Epithelial cell of esophagus (primary cell): Measurements from ENCODE around the gene CHIT1.
"Not testable (repeated sequence)": the region's sequence is repeated elsewhere in the genome, so short reads cannot be mapped to it uniquely, and the experiment has no call there.

Experiments used
- DNase-seq: peaks from one replicate; pipeline ENCODE4 v3.0.0; 2010; ENCODE audit warnings: low read depth
- H3K4me3 ChIP-seq: 2 replicates; pipeline ENCODE4 v1.5.1; 2011; ENCODE audit warnings: mild to moderate bottlenecking, low read length, control low read depth
- CTCF ChIP-seq: IDR thresholded peaks from 2 replicates; pipeline ENCODE4 v1.5.1; 2011; ENCODE audit warnings: low read depth, mild to moderate bottlenecking, low read length, control low read depth, inconsistent platforms; ENCODE audit not compliant: insufficient read depth; ENCODE audit errors: missing control alignments

The CHIT1 gene

GRCh38 chr1:203264052-203264501, 34.6 kb upstream of the CHIT1 start:
- DNase-seq: peak; percentile 56
- TF ChIP-seq CTCF: no peak

GRCh38 chr1:203263496-203263895, 34.0 kb upstream of the CHIT1 start:
- H3K4me3 ChIP-seq: no peak overlapping the region
- DNase-seq: no peak
- no peak for TF ChIP-seq CTCF

More at GRCh38 chr1:203264052-203264501, 34.6 kb upstream of the CHIT1 start:
- no peak overlapping the region for H3K4me3 ChIP-seq

- H3K4me3 ChIP-seq, DNase-seq: not testable (repeated sequence)
Measured at GRCh38 chr1:203256636-203257035, 27.2 kb upstream of the CHIT1 start.

DNA sequence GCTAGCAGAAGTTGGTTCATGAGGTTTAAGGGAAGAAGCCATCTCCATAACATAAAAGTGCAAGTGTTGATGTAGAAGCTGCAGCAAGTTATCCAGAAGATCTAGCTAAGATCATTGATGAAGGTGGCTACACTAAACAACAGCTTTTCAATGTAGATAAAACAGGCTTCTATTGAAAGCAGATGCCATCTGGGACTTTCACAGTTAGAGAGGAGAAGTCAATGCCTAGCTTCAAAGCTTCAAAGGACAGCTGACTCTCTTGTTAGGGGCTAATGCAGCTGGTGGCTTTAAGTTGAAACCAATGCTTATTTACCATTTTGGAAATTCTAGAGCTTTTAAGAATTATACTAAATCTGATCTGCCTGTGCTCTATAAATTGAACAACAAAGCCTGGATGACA, 25.3 kb upstream of the CHIT1 start:
- DNase-seq, H3K4me3 ChIP-seq: not testable (repeated sequence)

GRCh38 chr1:203252678-203253077, 23.2 kb upstream of the CHIT1 start:
- no peak for TF ChIP-seq CTCF
- no peak for DNase-seq
- no peak overlapping the region for H3K4me3 ChIP-seq

DNA sequence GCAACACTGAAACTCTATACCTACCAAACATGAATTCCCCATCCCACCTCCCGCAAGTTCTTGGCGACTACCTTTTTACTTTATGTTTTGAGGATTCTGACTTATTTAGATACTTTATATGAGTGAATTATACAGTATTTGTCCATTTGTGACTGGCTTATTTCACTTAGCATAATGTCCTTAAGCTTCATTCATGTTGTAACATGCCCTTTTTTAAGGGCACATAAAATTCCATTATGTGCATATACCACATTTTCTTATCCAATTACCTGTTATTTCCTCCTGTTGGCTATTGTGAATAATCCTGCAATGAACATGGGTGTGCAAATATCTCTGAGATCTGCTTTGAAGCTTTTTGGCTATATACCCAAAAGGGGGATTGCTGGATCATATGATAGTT, 22.0 kb upstream of the CHIT1 start:
- H3K4me3 ChIP-seq: no peak overlapping the region
- no peak for TF ChIP-seq CTCF
- DNase-seq: peak; percentile 41

DNA sequence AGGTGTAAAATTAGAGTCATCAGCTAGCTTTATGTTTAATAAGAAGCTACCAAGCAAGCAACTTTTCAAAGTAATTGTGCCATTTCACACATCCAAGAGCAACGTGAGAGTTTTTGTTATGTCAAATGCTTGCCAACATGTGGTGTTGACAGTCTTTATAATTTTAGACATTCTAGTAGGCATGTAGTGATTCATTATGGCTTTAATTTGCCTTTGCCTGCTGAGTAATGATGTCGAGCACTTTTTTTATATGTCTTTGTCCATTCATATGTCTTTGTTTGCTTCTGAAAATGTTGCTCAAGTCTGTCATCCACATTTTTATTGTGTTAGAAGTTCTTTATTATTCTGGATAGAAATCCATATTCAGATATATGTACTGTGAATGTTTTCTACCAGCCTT, 21.4 kb upstream of the CHIT1 start:
- no peak overlapping the region for H3K4me3 ChIP-seq
- TF ChIP-seq CTCF: no peak
- peak; percentile 84 for DNase-seq

- TF ChIP-seq CTCF: no peak
- DNase-seq: no peak
- no peak overlapping the region for H3K4me3 ChIP-seq
Measured at GRCh38 chr1:203244776-203245175, 15.3 kb upstream of the CHIT1 start.

DNA sequence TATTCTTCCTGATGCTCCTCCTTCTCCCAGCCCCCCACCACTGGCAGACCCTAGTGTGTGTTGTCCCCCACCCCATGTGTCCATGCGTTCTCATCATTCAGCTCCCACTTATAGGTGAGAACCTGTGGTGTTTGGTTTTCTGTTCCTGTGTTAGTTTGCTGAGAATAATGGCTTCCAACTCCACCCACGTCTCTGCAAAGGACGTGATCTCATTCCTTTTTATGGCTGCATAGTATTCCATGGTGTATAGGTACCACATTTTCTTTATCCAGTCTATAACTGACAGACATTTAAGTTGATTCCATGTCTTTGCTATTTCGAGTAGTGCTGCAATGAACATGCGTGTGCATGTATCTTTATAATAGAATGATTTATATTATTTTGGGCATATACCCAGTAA, 12.2 kb upstream of the CHIT1 start:
- not testable (repeated sequence) for DNase-seq, H3K4me3 ChIP-seq
